GM18517 (cell line): ENCODE measurements around the gene BCAT1.
"Not testable (repeated sequence)": the region's sequence is repeated elsewhere in the genome, so short reads cannot be mapped to it uniquely, and the experiment has no call there.

Experiments
- ATAC-seq: cut with Tn5 transposase; IDR thresholded peaks from one replicate; pipeline ENCODE4 v1.9.1; 2021; ENCODE audit warnings: mild to moderate bottlenecking, moderate library complexity; ENCODE audit not compliant: unreplicated experiment

The BCAT1 gene

GRCh38 chr12:24820872-24821271 is 128.0 kb downstream of the BCAT1 start:
- ATAC-seq: no peak

GRCh38 chr12:24818351-24818750 is 130.6 kb downstream of the BCAT1 start:
- no peak for ATAC-seq

- ATAC-seq: peak; percentile 60
Measured at GRCh38 chr12:24815114-24815423, 133.8 kb downstream of the BCAT1 start.

GRCh38 chr12:24814379-24815113 is 134.4 kb downstream of the BCAT1 start:
- peak; percentile 90 for ATAC-seq

GRCh38 chr12:24810378-24810777 is 138.5 kb downstream of the BCAT1 start:
- no peak for ATAC-seq

GRCh38 chr12:24809306-24809705 is 139.6 kb downstream of the BCAT1 start:
- ATAC-seq: not testable (repeated sequence)

GRCh38 chr12:24808651-24809050 is 140.2 kb downstream of the BCAT1 start:
- no peak for ATAC-seq

- ATAC-seq: no peak
Measured at GRCh38 chr12:24806386-24806785, 142.5 kb downstream of the BCAT1 start.

GRCh38 chr12:24803430-24804245 is 145.3 kb downstream of the BCAT1 start:
- ATAC-seq: no peak

- ATAC-seq: peak; percentile 87
Measured at GRCh38 chr12:24798335-24798734, 150.6 kb downstream of the BCAT1 start.

- peak; percentile 6 for ATAC-seq
Measured at GRCh38 chr12:24797901-24798300, 151.0 kb downstream of the BCAT1 start.

- no peak for ATAC-seq
Measured at GRCh38 chr12:24796876-24797275, 152.0 kb downstream of the BCAT1 start.

GRCh38 chr12:24795699-24796347 is 153.1 kb downstream of the BCAT1 start:
- peak; percentile 51 for ATAC-seq

- no peak for ATAC-seq
Measured at GRCh38 chr12:24791622-24792021, 157.3 kb downstream of the BCAT1 start.

GRCh38 chr12:24788886-24789285 is 160.0 kb downstream of the BCAT1 start:
- ATAC-seq: no peak

GRCh38 chr12:24780697-24781368 is 168.1 kb downstream of the BCAT1 start:
- ATAC-seq: no peak

GRCh38 chr12:24778486-24779304 is 170.2 kb downstream of the BCAT1 start:
- ATAC-seq: peak; percentile 77

GRCh38 chr12:24777359-24777758 is 171.5 kb downstream of the BCAT1 start:
- ATAC-seq: no peak

- ATAC-seq: no peak
Measured at GRCh38 chr12:24776861-24777260, 172.0 kb downstream of the BCAT1 start.

- no peak for ATAC-seq
Measured at GRCh38 chr12:24775073-24775472, 173.8 kb downstream of the BCAT1 start.
